CD4-positive, alpha-beta T cell treated with Interleukin-10 for 1 hour (primary cell): ENCODE data around the gene TFG.

Source experiments
- DNase-seq: peaks from one replicate; pipeline ENCODE4 v3.0.0-alpha.2; 2020

TFG gene

GRCh38 chr3:100759950-100760349 is 50.7 kb downstream of the TFG start:
- DNase-seq, result no peak

GRCh38 chr3:100760377-100760776 is 51.1 kb downstream of the TFG start:
- no peak for DNase-seq

- DNase-seq, result no peak
These were observed 52.1 kb downstream of the TFG start for GRCh38 chr3:100761211-100761942.

GRCh38 chr3:100761951-100762350 is 52.7 kb downstream of the TFG start:
- DNase-seq, result no peak

GRCh38 chr3:100765437-100765975 is 56.2 kb downstream of the TFG start:
- no peak for DNase-seq

- DNase-seq, result no peak
These were observed 56.8 kb downstream of the TFG start for GRCh38 chr3:100766069-100766468.

- DNase-seq, result no peak
These were observed 60.4 kb downstream of the TFG start for GRCh38 chr3:100769693-100770092.

- DNase-seq, result no peak
These were observed 65.9 kb downstream of the TFG start for GRCh38 chr3:100775226-100775625.

GRCh38 chr3:100775669-100776068 is 66.4 kb downstream of the TFG start:
- no peak for DNase-seq

- no peak for DNase-seq
These were observed 66.9 kb downstream of the TFG start for GRCh38 chr3:100776097-100776729.

GRCh38 chr3:100776746-100777145 is 67.5 kb downstream of the TFG start:
- DNase-seq, result no peak

GRCh38 chr3:100777271-100777670 is 68.0 kb downstream of the TFG start:
- no peak for DNase-seq

- no peak for DNase-seq
These were observed 70.2 kb downstream of the TFG start for GRCh38 chr3:100779480-100779879.

- no peak for DNase-seq
These were observed 70.9 kb downstream of the TFG start for GRCh38 chr3:100780071-100780622.

GRCh38 chr3:100781301-100781700 is 72.0 kb downstream of the TFG start:
- no peak for DNase-seq

- no peak for DNase-seq
These were observed 73.1 kb downstream of the TFG start for GRCh38 chr3:100782348-100782747.

GRCh38 chr3:100782906-100783305 is 73.6 kb downstream of the TFG start:
- DNase-seq, result no peak

- no peak for DNase-seq
These were observed 74.3 kb downstream of the TFG start for GRCh38 chr3:100783619-100784018.

GRCh38 chr3:100789579-100789978 is 80.3 kb downstream of the TFG start:
- no peak for DNase-seq

GRCh38 chr3:100796556-100796955 is 87.3 kb downstream of the TFG start:
- peak; percentile 7 for DNase-seq

GRCh38 chr3:100798012-100798411 is 88.7 kb downstream of the TFG start:
- DNase-seq, result no peak
